Choroid plexus epithelial cell (primary cell): ENCODE measurements around the gene CD86.
"Not testable (repeated sequence)": the region's sequence is repeated elsewhere in the genome, so short reads cannot be mapped to it uniquely, and the experiment has no call there.

ENCODE experiments used
- DNase-seq: peaks from one replicate; pipeline ENCODE4 v3.0.0-alpha.2; 2010; ENCODE audit warnings: low read depth
- H3K4me3 ChIP-seq: 2 replicates; pipeline ENCODE4 v1.5.1; 2011; ENCODE audit warnings: low read depth, mild to moderate bottlenecking, control low read depth, low read length, moderate library complexity
- CTCF ChIP-seq: conservative IDR thresholded peaks from 2 replicates; pipeline ENCODE4 v1.5.1; 2011; ENCODE audit warnings: low read depth, mild to moderate bottlenecking, control low read depth, inconsistent platforms, low read length, moderate library complexity

CD86 gene

GRCh38 chr3:122030381-122031122 lies 24.6 kb upstream of the CD86 start:
- DNase-seq = peak; percentile 26
- no peak overlapping the region for H3K4me3 ChIP-seq
- no peak for TF ChIP-seq CTCF

- H3K4me3 ChIP-seq = no peak overlapping the region
- no peak for DNase-seq
- no peak for TF ChIP-seq CTCF
Measured at GRCh38 chr3:122031123-122031468, 24.1 kb upstream of the CD86 start.

- no peak for TF ChIP-seq CTCF
- H3K4me3 ChIP-seq = no peak overlapping the region
- DNase-seq = no peak
Measured at GRCh38 chr3:122032531-122032930, 22.6 kb upstream of the CD86 start.

GRCh38 chr3:122033023-122033422 lies 22.1 kb upstream of the CD86 start:
- H3K4me3 ChIP-seq = no peak overlapping the region
- DNase-seq = no peak
- no peak for TF ChIP-seq CTCF

GRCh38 chr3:122047296-122047695 lies 7.9 kb upstream of the CD86 start:
- not testable (repeated sequence) for H3K4me3 ChIP-seq, DNase-seq

- not testable (repeated sequence) for H3K4me3 ChIP-seq, DNase-seq
Measured at GRCh38 chr3:122047773-122048172, 7.4 kb upstream of the CD86 start.

GRCh38 chr3:122052968-122053367 lies 2.2 kb upstream of the CD86 start:
- DNase-seq = no peak
- no peak for TF ChIP-seq CTCF
- H3K4me3 ChIP-seq = no peak overlapping the region

GRCh38 chr3:122057671-122058070 lies 2.5 kb downstream of the CD86 start:
- no peak for DNase-seq
- no peak for TF ChIP-seq CTCF
- no peak overlapping the region for H3K4me3 ChIP-seq
